HEK293 (cell line): ENCODE data around the gene LHX5.

ENCODE experiments used
- CTCF ChIA-PET: fragments of 350-600 bp; formaldehyde crosslinking; extraction: SDS; loops from one replicate; lab custom pipeline; 2021; ENCODE audit warnings: antibody characterized with exemption; lab: Yijun Ruan, JAX
- POLR2A ChIA-PET: fragments of 300-600 bp; formaldehyde crosslinking; extraction: SDS; loops from one replicate; lab custom pipeline; 2020; ENCODE audit warnings: antibody characterized with exemption, inconsistent platforms; lab: Yijun Ruan, JAX
- H3K27ac ChIP-seq: fragments of 200-500 bp; sonication (Bioruptor generic); 2 replicates; pipeline ENCODE4 v1.5.1; 2014; ENCODE audit warnings: low read depth, low read length, control low read depth, inconsistent platforms; ENCODE audit errors: extremely low read depth
- H3K36me3 ChIP-seq, 2 experiments: fragments of 200-500 bp in 1 of 2; sonication (Bioruptor generic) in 1 of 2; 1 replicate in 1 of 2; 2 replicates in 1 of 2; pipeline ENCODE4 v1.5.1; 2014 to 2017; ENCODE audit warnings: inconsistent platforms in 2 of 2, low read length in 2 of 2; ENCODE audit not compliant: control insufficient read depth in 2 of 2, insufficient read depth in 1 of 2
- H3K4me1 ChIP-seq: fragments of 200-500 bp; sonication (Bioruptor generic); 2 replicates; pipeline ENCODE4 v1.5.1; 2014; ENCODE audit warnings: mild to moderate bottlenecking, low read length, inconsistent platforms; ENCODE audit not compliant: control insufficient read depth, insufficient read depth
- H3K4me3 ChIP-seq: 2 replicates; pipeline ENCODE4 v1.5.1; 2011; ENCODE audit warnings: low read depth, mild to moderate bottlenecking, control low read depth, low read length, moderate library complexity
- H3K9me3 ChIP-seq: fragments of 200-500 bp; sonication (Bioruptor generic); 2 replicates; pipeline ENCODE4 v1.5.1; 2014; ENCODE audit warnings: low read depth, low read length, inconsistent platforms; ENCODE audit not compliant: control insufficient read depth, insufficient read depth
- BCL11A ChIP-seq: fragments of 450-650 bp; formaldehyde crosslinking; IDR thresholded peaks from 2 replicates; pipeline ENCODE4 v1.5.1; 2016; ENCODE audit warnings: low read depth, missing biosample characterization, missing genetic modification characterization
- GLI2 ChIP-seq: fragments of 450-650 bp; formaldehyde crosslinking; IDR thresholded peaks from 2 replicates; pipeline ENCODE4; 2017; ENCODE audit warnings: missing biosample characterization, missing genetic modification characterization, low read depth, borderline replicate concordance
- HIC1 ChIP-seq: fragments of 450-650 bp; formaldehyde crosslinking; IDR thresholded peaks from 2 replicates; pipeline ENCODE4 v1.5.1; 2016; ENCODE audit warnings: missing biosample characterization, missing genetic modification characterization
- KLF10 ChIP-seq: fragments of 450-650 bp; IDR thresholded peaks from 2 replicates; pipeline ENCODE4 v1.5.1; 2018; ENCODE audit warnings: missing biosample characterization, mild to moderate bottlenecking, missing genetic modification characterization
- KLF7 ChIP-seq: fragments of 450-650 bp; formaldehyde crosslinking; IDR thresholded peaks from 2 replicates; pipeline ENCODE4 v1.5.1; 2016; ENCODE audit warnings: missing biosample characterization, missing genetic modification characterization, borderline replicate concordance
- MEIS1 ChIP-seq: sonication (generic); formaldehyde crosslinking; IDR thresholded peaks from 2 replicates; pipeline ENCODE4 v1.8.1; 2022; ENCODE audit warnings: missing genetic modification reagents, mild to moderate bottlenecking, borderline replicate concordance
- PRDM6 ChIP-seq: fragments of 450-650 bp; formaldehyde crosslinking; IDR thresholded peaks from 2 replicates; pipeline ENCODE4 v1.5.1; 2017; ENCODE audit warnings: missing biosample characterization, missing genetic modification characterization
- SP3 ChIP-seq: fragments of 450-650 bp; formaldehyde crosslinking; IDR thresholded peaks from 2 replicates; pipeline ENCODE4 v1.5.1; 2016; ENCODE audit warnings: missing biosample characterization, missing genetic modification characterization
- WT1 ChIP-seq: fragments of 450-650 bp; formaldehyde crosslinking; IDR thresholded peaks from 2 replicates; pipeline ENCODE4 v1.5.1; 2016; ENCODE audit warnings: missing biosample characterization, missing genetic modification characterization
- ZBTB6 ChIP-seq: fragments of 450-650 bp; formaldehyde crosslinking; IDR thresholded peaks from 2 replicates; pipeline ENCODE4 v1.5.1; 2017; ENCODE audit warnings: missing biosample characterization, missing genetic modification characterization
- ZBTB7A ChIP-seq: fragments of 450-650 bp; formaldehyde crosslinking; IDR thresholded peaks from 2 replicates; pipeline ENCODE4 v1.5.1; 2016; ENCODE audit warnings: low read depth, missing biosample characterization, missing genetic modification characterization
- ZNF112 ChIP-seq: fragments of 450-650 bp; formaldehyde crosslinking; IDR thresholded peaks from 2 replicates; pipeline ENCODE4 v1.5.0; 2017; ENCODE audit warnings: missing biosample characterization, missing genetic modification characterization
- ZNF132 ChIP-seq: fragments of 450-650 bp; formaldehyde crosslinking; IDR thresholded peaks from 2 replicates; pipeline ENCODE4 v1.5.1; 2017; ENCODE audit warnings: missing biosample characterization, missing genetic modification characterization, borderline replicate concordance
- ZNF175 ChIP-seq: fragments of 450-650 bp; formaldehyde crosslinking; IDR thresholded peaks from 2 replicates; pipeline ENCODE4 v1.5.1; 2016; ENCODE audit warnings: missing biosample characterization, missing genetic modification characterization
- ZNF18 ChIP-seq: fragments of 450-650 bp; formaldehyde crosslinking; IDR thresholded peaks from 2 replicates; pipeline ENCODE4 v1.5.1; 2016; ENCODE audit warnings: missing biosample characterization, missing genetic modification characterization
- ZNF202 ChIP-seq: fragments of 450-650 bp; formaldehyde crosslinking; IDR thresholded peaks from 2 replicates; pipeline ENCODE4 v1.5.1; 2016; ENCODE audit warnings: missing biosample characterization, missing genetic modification characterization, borderline replicate concordance
- ZNF221 ChIP-seq: fragments of 450-650 bp; formaldehyde crosslinking; IDR thresholded peaks from 2 replicates; pipeline ENCODE4 v1.5.1; 2017; ENCODE audit warnings: missing biosample characterization, missing genetic modification characterization, borderline replicate concordance
- ZNF24 ChIP-seq: fragments of 450-650 bp; formaldehyde crosslinking; IDR thresholded peaks from 2 replicates; pipeline ENCODE4 v1.5.1; 2016; ENCODE audit warnings: missing biosample characterization, missing genetic modification characterization
- ZNF248 ChIP-seq: fragments of 450-650 bp; formaldehyde crosslinking; IDR thresholded peaks from 2 replicates; pipeline ENCODE4 v1.5.1; 2017; ENCODE audit warnings: missing biosample characterization, missing genetic modification characterization
- ZNF362 ChIP-seq: fragments of 450-650 bp; formaldehyde crosslinking; IDR thresholded peaks from 2 replicates; pipeline ENCODE4 v1.5.1; 2016; ENCODE audit warnings: missing biosample characterization, missing genetic modification characterization
- ZNF488 ChIP-seq: fragments of 450-650 bp; formaldehyde crosslinking; IDR thresholded peaks from 2 replicates; pipeline ENCODE4 v1.5.1; 2016; ENCODE audit warnings: missing biosample characterization, missing genetic modification characterization
- ZNF571 ChIP-seq: fragments of 450-650 bp; formaldehyde crosslinking; IDR thresholded peaks from 2 replicates; pipeline ENCODE4 v1.5.0; 2017; ENCODE audit warnings: missing biosample characterization, missing genetic modification characterization
- ZNF580 ChIP-seq: fragments of 450-650 bp; formaldehyde crosslinking; IDR thresholded peaks from 2 replicates; pipeline ENCODE4 v1.5.1; 2016; ENCODE audit warnings: missing biosample characterization, missing genetic modification characterization
- ZNF623 ChIP-seq: fragments of 450-650 bp; formaldehyde crosslinking; IDR thresholded peaks from 2 replicates; pipeline ENCODE4 v1.5.1; 2016; ENCODE audit warnings: missing biosample characterization, missing genetic modification characterization
- ZNF776 ChIP-seq: fragments of 450-650 bp; formaldehyde crosslinking; IDR thresholded peaks from 2 replicates; pipeline ENCODE4 v1.5.0; 2017; ENCODE audit warnings: missing biosample characterization, missing genetic modification characterization, borderline replicate concordance
- ZXDB ChIP-seq: fragments of 450-650 bp; formaldehyde crosslinking; IDR thresholded peaks from 2 replicates; pipeline ENCODE4 v1.5.1; 2016; ENCODE audit warnings: missing biosample characterization, missing genetic modification characterization

Gene LHX5

GRCh38 chr12:113504917-113505316 lies 33.2 kb upstream of the LHX5 start (continued):
- TF ChIP-seq ZBTB6 (tag by site-specific recombination), result no peak
- no peak for TF ChIP-seq KLF10 (tag by site-specific recombination)
- TF ChIP-seq ZNF202 (tag by site-specific recombination), result no peak
- no peak for TF ChIP-seq ZNF248 (tag by site-specific recombination)

- TF ChIP-seq MEIS1 (no peak), ZXDB (tag by site-specific recombination) (no peak), ZNF362 (tag by site-specific recombination) (no peak), BCL11A (tag by site-specific recombination) (no peak), ZNF571 (no peak), SP3 (no peak)
- Histone ChIP-seq H3K27ac (no peak overlapping the region), H3K4me1 (no peaks in the 10 kb centered on the region), H3K9me3 (no peaks in the 10 kb centered on the region), H3K4me3 (no peak overlapping the region), H3K36me3 (no peaks in the 10 kb centered on the region)
- POLR2A ChIA-PET, result no interaction called here
- CTCF ChIA-PET, result interaction anchor here (0.8 kb wide), 1 partner anchor 23 kb away, joined by 3 read pairs; no protein-coding TSS in a partner anchor
Measured at GRCh38 chr12:113500782-113501311, 29.2 kb upstream of the LHX5 start.

- Histone ChIP-seq H3K4me3 (no peak overlapping the region), H3K9me3 (no peaks in the 10 kb centered on the region), H3K36me3 (no peaks in the 10 kb centered on the region), H3K27ac (no peak overlapping the region), H3K4me1 (no peaks in the 10 kb centered on the region)
- ChIA-PET POLR2A (no interaction called here), CTCF (interaction anchor here (0.8 kb wide), 1 partner anchor 23 kb away, joined by 3 read pairs; no protein-coding TSS in a partner anchor)
- TF ChIP-seq ZNF132 (tag by site-specific recombination), result no peak
- no peak for TF ChIP-seq GLI2 (tag by site-specific recombination)
- TF ChIP-seq PRDM6 (tag by site-specific recombination), result no peak
- no peak for TF ChIP-seq HIC1 (tag by site-specific recombination)
- no peak for TF ChIP-seq ZBTB7A
- no peak for TF ChIP-seq ZNF175 (tag by site-specific recombination)
- no peak for TF ChIP-seq ZNF776
- no peak for TF ChIP-seq ZNF18 (tag by site-specific recombination)
- TF ChIP-seq ZNF488 (tag by site-specific recombination), result no peak
- TF ChIP-seq ZNF112, result no peak
- TF ChIP-seq ZNF623 (tag by site-specific recombination), result no peak
- no peak for TF ChIP-seq KLF7 (tag by site-specific recombination)
- TF ChIP-seq WT1 (tag by site-specific recombination), result no peak
- no peak for TF ChIP-seq ZNF580
- TF ChIP-seq ZNF221 (tag by site-specific recombination), result no peak
- TF ChIP-seq SP3, result no peak
- TF ChIP-seq ZNF24 (tag by site-specific recombination), result no peak
Measured at GRCh38 chr12:113500306-113500675, 28.6 kb upstream of the LHX5 start.
